Measurements from ENCODE around the gene ARHGEF26. TPM values are rescaled to one million over a fixed set of nuclear protein-coding genes. Genes with fewer than 3 reads are reported as not detected.

The ARHGEF26 gene
- total RNA-seq, 2 donors from 2014 or later, result 0.14 to 0.17 TPM

DNA sequence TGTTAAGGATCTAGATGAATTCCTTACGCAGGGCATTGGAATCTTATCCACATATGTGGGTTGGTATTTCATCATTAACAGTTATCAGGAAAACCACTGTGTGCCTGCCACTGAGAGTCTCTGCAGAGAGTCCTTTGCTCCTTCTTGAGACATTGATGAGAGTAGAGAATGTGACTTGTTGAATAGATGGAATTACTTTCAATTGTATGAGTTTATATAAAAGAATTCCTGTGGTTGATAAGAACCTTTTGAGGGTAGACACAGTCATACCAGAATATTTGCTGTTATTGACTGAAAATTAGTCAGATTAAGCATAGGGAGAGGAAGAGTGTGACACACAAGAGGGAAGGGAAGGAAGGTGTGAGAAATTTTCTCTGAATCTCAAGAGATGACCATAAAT lies 30.8 kb downstream of the ARHGEF26 start:
- Mint-ChIP-seq H3K9me3 (no peaks in the 10 kb centered on the region), H3K4me3 (no peak overlapping the region), H3K4me1 (ENCODE audit: low read depth in 2 of 2) (no peaks in the 10 kb centered on the region), H3K27ac (no peak overlapping the region), H3K27me3 (peaks cover 6 to 17% of the 10 kb centered on the region in 2 donors), H3K36me3 (no peaks in the 10 kb centered on the region)
- ATAC-seq (no peak), DNase-seq (ENCODE audit: low spot score) (no peak)

DNA sequence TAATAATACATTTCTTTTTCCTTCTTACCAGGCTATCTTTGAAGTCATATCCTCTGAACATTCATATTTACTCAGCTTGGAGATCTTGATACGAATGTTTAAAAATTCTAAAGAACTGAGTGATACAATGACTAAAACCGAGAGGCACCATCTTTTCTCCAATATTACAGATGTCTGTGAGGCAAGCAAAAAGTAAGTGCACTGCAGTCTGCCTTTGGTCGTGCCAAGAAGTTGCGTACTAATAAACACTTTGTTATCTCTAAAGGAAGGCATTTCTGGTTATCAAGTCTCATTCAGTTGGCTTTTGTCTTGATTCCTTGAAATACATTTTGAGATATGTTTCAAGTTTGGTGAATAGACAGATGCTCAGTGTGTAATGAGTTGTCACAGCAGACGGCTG lies 31.6 kb downstream of the ARHGEF26 start:
- DNase-seq (ENCODE audit: low spot score), result no peak
- Mint-ChIP-seq H3K27me3 (peaks cover 4 to 20% of the 10 kb centered on the region in 2 donors), H3K4me3 (no peak overlapping the region), H3K36me3 (no peaks in the 10 kb centered on the region), H3K27ac (no peak overlapping the region), H3K4me1 (ENCODE audit: low read depth in 2 of 2) (no peaks in the 10 kb centered on the region), H3K9me3 (no peaks in the 10 kb centered on the region)
- no peak for ATAC-seq

DNA sequence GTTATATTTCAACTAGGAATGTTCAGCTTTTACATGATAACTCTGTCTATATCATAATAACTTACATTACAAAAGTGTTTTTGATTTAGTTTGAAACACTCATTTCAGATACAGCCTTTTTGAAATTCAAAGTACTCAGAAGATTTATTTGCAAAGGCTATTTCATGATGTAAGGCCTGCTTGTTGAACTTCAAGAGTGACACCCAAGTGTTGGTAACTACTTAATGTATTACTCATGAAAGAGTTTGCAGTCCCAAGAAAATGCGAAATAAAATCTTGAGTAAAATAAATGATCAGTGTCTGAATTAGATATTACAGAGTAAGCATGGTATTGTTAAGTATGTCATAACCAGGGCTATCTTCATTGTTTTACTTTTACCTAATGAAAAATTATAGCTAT lies 35.3 kb downstream of the ARHGEF26 start:
- no peaks in the 10 kb centered on the region for H3K9me3 Mint-ChIP-seq
- no peak for DNase-seq (ENCODE audit: low spot score)
- H3K36me3 Mint-ChIP-seq, result no peaks in the 10 kb centered on the region
- no peak for ATAC-seq
- H3K4me1 Mint-ChIP-seq (ENCODE audit: low read depth in 2 of 2), result no peaks in the 10 kb centered on the region
- no peak overlapping the region for H3K4me3 Mint-ChIP-seq
- no peak overlapping the region for H3K27ac Mint-ChIP-seq
- peaks cover 3 to 21% of the 10 kb centered on the region in 2 donors for H3K27me3 Mint-ChIP-seq

GRCh38 chr3:154161806-154162205 lies 40.6 kb downstream of the ARHGEF26 start:
- Mint-ChIP-seq H3K9me3 (no peaks in the 10 kb centered on the region), H3K4me3 (no peak overlapping the region), H3K27ac (no peak overlapping the region), H3K27me3 (peaks cover 3 to 11% of the 10 kb centered on the region in 2 donors), H3K36me3 (no peaks in the 10 kb centered on the region), H3K4me1 (ENCODE audit: low read depth in 2 of 2) (no peaks in the 10 kb centered on the region)
- no peak for DNase-seq (ENCODE audit: low spot score)
- ATAC-seq, result no peak

GRCh38 chr3:154164387-154164786 lies 43.2 kb downstream of the ARHGEF26 start:
- Mint-ChIP-seq H3K27me3 (peaks cover 0 to 3% of the 10 kb centered on the region in 2 donors), H3K9me3 (no peaks in the 10 kb centered on the region), H3K4me1 (ENCODE audit: low read depth in 2 of 2) (no peaks in the 10 kb centered on the region), H3K27ac (no peak overlapping the region), H3K4me3 (no peak overlapping the region), H3K36me3 (no peaks in the 10 kb centered on the region)
- DNase-seq (ENCODE audit: low spot score) (no peak), ATAC-seq (no peak)

- no peak overlapping the region for H3K4me3 Mint-ChIP-seq
- peaks cover 0 to 8% of the 10 kb centered on the region in 2 donors for H3K27me3 Mint-ChIP-seq
- ATAC-seq, result no peak
- H3K4me1 Mint-ChIP-seq (ENCODE audit: low read depth in 2 of 2), result no peaks in the 10 kb centered on the region
- H3K36me3 Mint-ChIP-seq, result no peaks in the 10 kb centered on the region
- no peaks in the 10 kb centered on the region for H3K9me3 Mint-ChIP-seq
- H3K27ac Mint-ChIP-seq, result no peak overlapping the region
- no peak for DNase-seq (ENCODE audit: low spot score)
Observed at GRCh38 chr3:154168998-154169795, 48.0 kb downstream of the ARHGEF26 start.

- Mint-ChIP-seq H3K27ac (no peak overlapping the region), H3K27me3 (peaks cover 0 to 8% of the 10 kb centered on the region in 2 donors), H3K4me1 (ENCODE audit: low read depth in 2 of 2) (no peaks in the 10 kb centered on the region), H3K36me3 (no peaks in the 10 kb centered on the region), H3K4me3 (no peak overlapping the region), H3K9me3 (no peaks in the 10 kb centered on the region)
- DNase-seq (ENCODE audit: low spot score) (no peak), ATAC-seq (no peak)
Observed at GRCh38 chr3:154169796-154170110, 48.6 kb downstream of the ARHGEF26 start.

DNA sequence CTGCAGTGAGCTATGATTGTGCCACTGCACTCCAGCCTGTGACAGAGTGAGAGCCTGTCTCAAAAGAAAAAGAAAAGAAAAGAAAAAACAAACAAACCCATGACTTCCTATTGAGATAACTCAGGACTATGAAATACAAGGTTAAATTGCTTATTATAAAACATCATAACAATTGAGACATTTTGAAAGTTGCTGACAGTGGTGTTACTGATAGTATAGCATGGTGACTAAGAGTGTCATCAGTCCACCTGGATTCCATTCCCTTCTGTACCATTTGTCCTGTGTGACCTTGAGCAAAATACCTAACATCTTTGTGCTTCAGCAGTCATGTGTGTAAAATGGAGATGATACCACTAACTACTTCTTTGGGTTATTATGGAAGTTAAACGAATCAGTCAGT lies 49.1 kb downstream of the ARHGEF26 start:
- Mint-ChIP-seq H3K27me3 (peaks cover 0 to 8% of the 10 kb centered on the region in 2 donors), H3K4me1 (ENCODE audit: low read depth in 2 of 2) (no peaks in the 10 kb centered on the region), H3K9me3 (no peaks in the 10 kb centered on the region), H3K27ac (no peak overlapping the region), H3K36me3 (no peaks in the 10 kb centered on the region), H3K4me3 (no peak overlapping the region)
- ATAC-seq (no peak), DNase-seq (ENCODE audit: low spot score) (no peak)

- Mint-ChIP-seq H3K27ac (no peak overlapping the region), H3K9me3 (no peaks in the 10 kb centered on the region), H3K4me3 (no peak overlapping the region), H3K27me3 (peaks cover 0 to 8% of the 10 kb centered on the region in 2 donors), H3K4me1 (ENCODE audit: low read depth in 2 of 2) (no peaks in the 10 kb centered on the region), H3K36me3 (no peaks in the 10 kb centered on the region)
- DNase-seq (ENCODE audit: low spot score) (no peak), ATAC-seq (no peak)
Observed at GRCh38 chr3:154175041-154175440, 53.9 kb downstream of the ARHGEF26 start.

GRCh38 chr3:154176036-154176435 lies 54.8 kb downstream of the ARHGEF26 start:
- no peak for DNase-seq (ENCODE audit: low spot score)
- H3K4me1 Mint-ChIP-seq (ENCODE audit: low read depth in 2 of 2), result no peaks in the 10 kb centered on the region
- no peak overlapping the region for H3K27ac Mint-ChIP-seq
- no peaks in the 10 kb centered on the region for H3K9me3 Mint-ChIP-seq
- no peak for ATAC-seq
- H3K36me3 Mint-ChIP-seq, result no peaks in the 10 kb centered on the region
- H3K4me3 Mint-ChIP-seq, result no peak overlapping the region
- peaks cover 0 to 8% of the 10 kb centered on the region in 2 donors for H3K27me3 Mint-ChIP-seq

- Mint-ChIP-seq H3K4me3 (no peak overlapping the region), H3K27me3 (no peaks in the 10 kb centered on the region), H3K9me3 (no peaks in the 10 kb centered on the region), H3K36me3 (no peaks in the 10 kb centered on the region), H3K4me1 (ENCODE audit: low read depth in 2 of 2) (no peaks in the 10 kb centered on the region), H3K27ac (no peak overlapping the region)
- ATAC-seq (no peak), DNase-seq (ENCODE audit: low spot score) (no peak)
Observed at GRCh38 chr3:154177406-154177805, 56.2 kb downstream of the ARHGEF26 start.

GRCh38 chr3:154178172-154178571 lies 57.0 kb downstream of the ARHGEF26 start:
- DNase-seq (ENCODE audit: low spot score), result no peak
- no peaks in the 10 kb centered on the region for H3K9me3 Mint-ChIP-seq
- no peaks in the 10 kb centered on the region for H3K36me3 Mint-ChIP-seq
- no peaks in the 10 kb centered on the region for H3K27me3 Mint-ChIP-seq
- no peak overlapping the region for H3K4me3 Mint-ChIP-seq
- no peak overlapping the region for H3K27ac Mint-ChIP-seq
- ATAC-seq, result no peak
- H3K4me1 Mint-ChIP-seq (ENCODE audit: low read depth in 2 of 2), result no peaks in the 10 kb centered on the region

DNA sequence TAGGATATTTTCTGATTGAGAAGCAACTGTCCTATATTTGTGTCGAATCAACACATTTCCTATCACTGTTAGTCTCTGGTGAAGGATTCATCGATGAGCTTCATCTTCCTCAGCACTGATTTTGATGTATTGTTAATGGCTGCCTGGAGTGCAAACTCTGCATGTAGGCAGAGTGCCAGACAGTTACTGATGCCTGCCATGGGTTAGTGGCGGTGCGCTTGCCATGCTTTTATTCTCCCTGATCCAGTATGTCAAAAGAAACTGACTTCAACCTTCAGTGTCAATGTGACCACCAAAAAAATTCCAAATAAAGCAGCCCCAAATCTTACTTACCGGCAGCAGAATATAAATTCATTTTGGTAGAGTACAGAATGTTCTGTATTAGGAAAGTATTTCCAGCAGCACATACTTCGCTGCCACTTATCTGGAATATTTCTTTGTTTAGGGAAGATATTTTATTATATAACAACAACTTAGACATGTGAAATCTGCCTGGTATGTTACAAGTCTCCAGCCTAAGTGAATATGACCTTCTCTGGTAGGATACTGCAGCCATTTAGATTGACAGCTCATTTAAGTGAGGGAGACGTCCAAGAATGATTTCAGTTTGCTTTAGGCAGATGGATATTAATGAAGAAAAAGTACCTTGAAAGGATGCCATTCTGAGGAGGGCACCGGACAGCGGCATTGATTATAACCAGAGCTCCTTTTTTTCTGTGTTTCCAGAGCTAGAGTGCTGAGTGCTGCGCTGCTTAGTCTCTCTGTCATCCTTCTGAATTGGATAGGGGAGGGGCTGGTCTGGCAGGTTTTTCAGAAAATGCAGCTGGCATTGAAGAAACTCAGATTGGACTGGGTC lies 59.9 kb downstream of the ARHGEF26 start:
- Mint-ChIP-seq H3K27ac (no peak overlapping the region), H3K4me1 (ENCODE audit: low read depth in 2 of 2) (no peaks in the 10 kb centered on the region), H3K9me3 (no peaks in the 10 kb centered on the region), H3K4me3 (no peak overlapping the region), H3K36me3 (no peaks in the 10 kb centered on the region), H3K27me3 (peaks cover 4 to 17% of the 10 kb centered on the region in 2 donors)
- no peak for DNase-seq (ENCODE audit: low spot score)
- no peak for ATAC-seq

GRCh38 chr3:154182322-154182922 lies 61.2 kb downstream of the ARHGEF26 start:
- no peak for DNase-seq (ENCODE audit: low spot score)
- Mint-ChIP-seq H3K4me3 (no peak overlapping the region), H3K4me1 (ENCODE audit: low read depth in 2 of 2) (no peaks in the 10 kb centered on the region), H3K27me3 (peaks cover 4 to 17% of the 10 kb centered on the region in 2 donors), H3K9me3 (no peaks in the 10 kb centered on the region), H3K36me3 (no peaks in the 10 kb centered on the region), H3K27ac (no peak overlapping the region)
- ATAC-seq, result no peak
